HG03469 (cell line): ENCODE measurements around the gene NDUFB6.
"Not testable (repeated sequence)": the region's sequence is repeated elsewhere in the genome, so short reads cannot be mapped to it uniquely, and the experiment has no call there.

Experiments used
- ATAC-seq: cut with Tn5 transposase; IDR thresholded peaks from one replicate; pipeline ENCODE4 v1.9.1; 2021; ENCODE audit warnings: mild to moderate bottlenecking, moderate library complexity, moderate number of reproducible peaks; ENCODE audit not compliant: unreplicated experiment

Gene NDUFB6

GRCh38 chr9:32572900-32573523 lies at the start of gene NDUFB6:
Gene NDUFB6, minus strand, starts transcription at chr9:32573159. Its CDS starts 99 bp downstream, at chr9:32573060.
- peak; percentile 75 for ATAC-seq

- no peak for ATAC-seq
Measured at GRCh38 chr9:32618261-32618660, 45.3 kb upstream of the NDUFB6 start.

GRCh38 chr9:32606811-32607210 lies 33.9 kb upstream of the NDUFB6 start:
- ATAC-seq: no peak

- ATAC-seq: peak; percentile 63
Measured at GRCh38 chr9:32603914-32604852, 31.2 kb upstream of the NDUFB6 start.

GRCh38 chr9:32599021-32599420 lies 26.1 kb upstream of the NDUFB6 start:
- not testable (repeated sequence) for ATAC-seq

- no peak for ATAC-seq
Measured at GRCh38 chr9:32596936-32597335, 24.0 kb upstream of the NDUFB6 start.

- ATAC-seq: no peak
Measured at GRCh38 chr9:32596096-32596865, 23.3 kb upstream of the NDUFB6 start.

- ATAC-seq: no peak
Measured at GRCh38 chr9:32590898-32591297, 17.9 kb upstream of the NDUFB6 start.

- no peak for ATAC-seq
Measured at GRCh38 chr9:32590476-32590875, 17.5 kb upstream of the NDUFB6 start.

GRCh38 chr9:32589083-32589723 lies 16.2 kb upstream of the NDUFB6 start:
- no peak for ATAC-seq

GRCh38 chr9:32587901-32588300 lies 14.9 kb upstream of the NDUFB6 start:
- no peak for ATAC-seq

GRCh38 chr9:32584784-32585183 lies 11.8 kb upstream of the NDUFB6 start:
- no peak for ATAC-seq

- no peak for ATAC-seq
Measured at GRCh38 chr9:32581512-32582143, 8.7 kb upstream of the NDUFB6 start.

- no peak for ATAC-seq
Measured at GRCh38 chr9:32580631-32581300, 7.8 kb upstream of the NDUFB6 start.

- ATAC-seq: no peak
Measured at GRCh38 chr9:32579706-32580331, 6.9 kb upstream of the NDUFB6 start.

GRCh38 chr9:32578976-32579375 lies 6.0 kb upstream of the NDUFB6 start:
- no peak for ATAC-seq

GRCh38 chr9:32577316-32577715 lies 4.4 kb upstream of the NDUFB6 start:
- ATAC-seq: no peak

- no peak for ATAC-seq
Measured at GRCh38 chr9:32574858-32575257, 1.9 kb upstream of the NDUFB6 start.

GRCh38 chr9:32573821-32574220 lies 862 bp upstream of the NDUFB6 start:
- ATAC-seq: no peak
